Stimulated activated CD4-positive, alpha-beta T cell treated with anti-CD3 and anti-CD28 coated beads, Interleukin-1b, Interleukin-23, amount 100 ng/mL, for 4 hours (primary cell): Measurements from ENCODE around the gene ATG14.
"Not testable (repeated sequence)": the region's sequence is repeated elsewhere in the genome, so short reads cannot be mapped to it uniquely, and the experiment has no call there.

ENCODE experiments used
- DNase-seq, 2 donors: peaks; one replicate each; pipeline ENCODE4 v3.0.0-alpha.2; 2020; ENCODE audit warnings: low read depth in 2 of 2

ATG14 gene

DNA sequence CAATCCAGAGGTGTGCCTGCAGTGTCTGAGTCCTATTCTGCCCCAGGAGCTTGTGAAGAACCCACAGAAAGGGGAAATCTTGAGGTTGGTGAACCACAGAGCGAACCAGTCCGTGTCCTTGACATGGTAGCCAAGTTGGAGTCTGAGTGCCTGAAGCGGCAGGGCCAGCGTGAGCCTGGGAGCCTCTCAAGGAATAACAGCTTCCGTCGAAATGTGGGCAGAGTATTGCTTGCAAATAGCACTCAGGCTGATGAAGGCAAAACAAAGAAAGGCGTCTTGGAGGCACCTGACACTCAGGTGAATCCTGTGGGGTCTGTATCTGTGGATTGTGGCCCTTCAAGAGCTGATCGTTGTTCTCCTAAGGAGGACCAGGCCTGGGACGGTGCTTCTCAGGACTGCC is 60.5 kb downstream of the ATG14 start:
- DNase-seq = no peak

DNA sequence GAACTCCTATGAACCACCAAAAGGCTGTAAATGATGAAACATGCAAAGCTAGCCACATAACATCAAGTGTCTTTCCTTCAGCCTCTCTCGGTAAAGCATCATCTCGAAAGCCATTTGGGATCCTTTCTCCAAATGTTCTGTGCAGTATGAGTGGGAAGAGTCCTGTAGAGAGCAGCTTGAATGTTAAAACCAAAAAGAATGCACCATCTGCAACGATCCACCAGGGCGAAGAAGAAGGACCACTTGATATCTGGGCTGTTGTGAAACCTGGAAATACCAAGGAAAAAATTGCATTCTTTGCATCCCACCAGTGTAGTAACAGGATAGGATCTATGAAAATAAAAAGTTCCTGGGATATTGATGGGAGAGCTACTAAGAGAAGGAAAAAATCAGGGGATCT is 61.2 kb downstream of the ATG14 start:
- DNase-seq = no peak

DNA sequence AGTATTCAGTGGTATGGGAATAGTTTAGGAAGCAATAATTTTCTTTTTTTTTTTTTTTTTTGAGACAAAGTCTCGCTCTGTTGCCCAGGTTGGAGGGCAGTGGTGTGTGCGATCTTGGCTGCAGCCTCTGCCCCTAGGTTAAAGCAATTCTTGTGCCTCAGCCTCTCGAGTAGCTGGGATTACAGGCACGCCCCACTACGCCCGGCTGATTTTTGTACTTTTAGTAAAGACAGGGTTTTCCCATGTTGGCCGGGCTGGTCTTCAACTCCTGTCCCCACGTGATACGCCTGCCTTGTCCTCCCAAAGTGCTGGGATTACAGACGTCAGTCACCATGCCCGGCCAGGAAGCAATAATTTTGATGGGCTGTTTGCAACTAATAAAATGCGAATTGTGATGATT is 62.1 kb downstream of the ATG14 start:
- DNase-seq = no peak

DNA sequence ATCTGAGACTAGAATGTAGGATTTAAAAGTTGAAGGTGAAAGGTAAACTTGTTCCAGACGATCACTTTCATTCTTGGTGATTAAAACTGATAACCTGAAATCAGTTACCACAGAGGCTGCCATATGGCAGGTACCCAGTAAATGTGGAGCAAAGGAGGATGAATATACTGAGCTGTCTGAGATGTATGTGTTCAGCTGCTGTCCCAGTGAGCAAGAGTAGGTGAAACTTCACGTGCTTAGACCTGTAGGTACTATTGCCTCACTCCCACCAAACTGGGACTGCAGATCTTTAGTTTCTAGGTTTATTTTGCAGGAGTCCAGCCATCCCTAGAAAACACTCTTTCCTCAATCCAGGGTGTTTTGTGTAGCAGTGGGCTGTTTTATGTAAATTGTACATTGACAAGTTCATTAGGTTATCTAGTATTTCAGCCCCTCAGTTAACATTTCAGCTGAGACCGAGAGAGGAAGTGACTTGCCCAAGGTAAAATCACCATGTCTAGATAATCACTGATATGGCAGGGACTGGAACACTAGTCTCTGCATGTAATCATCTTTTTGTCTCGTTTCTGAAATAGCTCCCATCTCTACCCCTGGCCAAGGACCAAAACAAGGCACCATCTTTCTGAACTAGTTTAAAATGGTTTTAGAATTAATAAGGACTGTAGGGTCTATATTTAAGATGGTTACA is 62.7 kb downstream of the ATG14 start:
- DNase-seq = no peak

DNA sequence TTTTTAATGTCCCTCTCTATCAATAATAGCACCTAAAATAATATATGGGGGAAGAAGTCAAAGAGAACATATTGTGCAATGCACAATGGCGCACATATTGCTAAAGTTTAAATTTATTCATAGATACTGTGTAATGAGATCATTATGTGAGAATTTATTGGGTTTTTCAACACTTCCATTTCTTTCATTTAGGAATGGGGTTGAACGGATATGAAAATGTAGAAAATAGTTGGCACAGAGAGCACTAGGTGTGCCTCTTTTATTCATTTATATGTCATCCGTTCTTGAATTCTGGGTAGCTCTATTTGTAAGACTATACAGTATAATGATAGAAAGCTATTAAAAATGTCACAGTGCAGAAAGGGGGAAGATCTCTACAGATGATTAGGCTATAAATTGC is 63.9 kb downstream of the ATG14 start:
- no peak for DNase-seq

DNA sequence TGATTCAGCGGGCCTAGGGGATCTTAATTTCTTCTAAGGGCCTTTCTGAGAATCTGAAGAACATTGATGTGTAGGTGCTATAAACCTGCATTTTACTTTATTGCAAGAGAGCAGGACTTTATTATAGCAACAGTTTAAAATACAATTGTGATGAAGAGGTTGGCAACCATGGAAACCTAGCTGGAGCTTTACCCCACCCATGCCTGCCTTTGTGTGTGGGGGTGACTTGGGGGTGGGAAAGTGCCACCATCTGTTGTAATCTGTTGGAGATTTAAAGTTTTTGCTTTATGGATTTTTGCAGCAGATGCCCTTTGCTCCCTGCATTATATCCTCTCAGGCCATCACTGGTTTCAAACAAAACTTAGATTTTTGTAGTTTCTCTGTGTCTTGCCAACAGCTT is 64.6 kb downstream of the ATG14 start:
- DNase-seq = no peak

DNA sequence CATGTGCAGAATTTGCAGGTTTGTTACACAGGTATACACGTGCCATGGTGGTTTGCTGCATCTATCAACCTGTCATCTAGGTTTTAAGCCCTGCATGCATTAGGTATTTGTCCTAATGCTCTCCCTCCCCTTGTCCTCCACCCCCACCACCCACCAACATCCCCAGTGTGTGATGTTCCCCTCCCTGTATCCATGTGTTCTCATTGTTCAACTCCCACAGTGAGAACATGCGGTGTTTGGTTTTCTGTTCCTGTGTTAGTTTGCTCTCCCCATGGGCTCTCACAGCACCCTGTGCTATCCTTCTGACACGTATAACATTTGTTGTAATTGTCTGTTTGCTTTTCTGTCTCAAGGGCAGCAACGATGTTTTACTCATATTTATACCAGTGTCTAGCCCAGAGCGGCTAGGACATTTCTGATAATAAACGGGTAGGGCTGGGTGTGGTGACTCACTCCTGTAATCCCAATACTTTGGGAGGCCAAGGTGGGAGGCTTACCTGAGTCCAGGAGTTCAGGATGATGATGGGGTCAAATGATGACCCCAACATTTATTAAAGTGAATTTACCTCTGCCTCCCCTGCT is 67.0 kb downstream of the ATG14 start:
- not testable (repeated sequence) for DNase-seq

DNA sequence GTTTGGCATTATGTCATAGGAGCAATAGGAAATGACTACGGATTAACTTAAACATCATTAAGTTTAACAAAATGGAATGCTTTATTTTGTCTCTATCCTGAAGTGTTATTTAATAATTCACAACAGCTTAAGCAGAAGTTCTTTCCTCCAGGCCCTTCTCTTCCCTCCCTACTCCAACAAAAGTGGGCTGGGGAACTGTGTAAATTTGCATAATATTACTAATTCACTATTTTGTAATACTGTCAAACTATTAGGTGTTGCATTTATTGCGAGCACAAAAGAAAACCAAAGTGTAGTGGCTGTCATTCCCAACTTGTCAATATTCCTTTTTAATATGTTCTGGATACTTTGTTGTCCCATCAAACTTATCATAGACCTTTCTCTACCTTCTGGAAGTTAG is 69.8 kb downstream of the ATG14 start:
- DNase-seq = no peak

DNA sequence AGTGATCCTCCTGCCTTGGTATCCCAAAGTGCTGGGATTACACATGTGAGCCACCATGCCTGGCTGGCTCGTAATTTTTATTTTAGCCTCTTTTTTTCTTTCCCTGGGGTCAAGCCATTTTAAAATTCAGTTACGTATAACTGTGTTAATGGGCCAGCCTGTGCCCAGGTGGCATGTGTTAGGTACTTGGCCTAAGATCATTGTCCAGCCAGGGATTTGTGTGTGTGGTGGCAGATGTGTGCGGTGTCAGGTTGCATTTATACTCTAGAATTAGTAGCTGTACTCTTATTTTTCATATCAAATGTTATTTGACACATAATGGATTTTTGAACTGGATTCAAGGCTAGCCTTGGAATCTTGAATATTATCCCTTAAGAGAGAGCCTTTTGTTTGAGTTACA is 71.1 kb downstream of the ATG14 start:
- no peak for DNase-seq

DNA sequence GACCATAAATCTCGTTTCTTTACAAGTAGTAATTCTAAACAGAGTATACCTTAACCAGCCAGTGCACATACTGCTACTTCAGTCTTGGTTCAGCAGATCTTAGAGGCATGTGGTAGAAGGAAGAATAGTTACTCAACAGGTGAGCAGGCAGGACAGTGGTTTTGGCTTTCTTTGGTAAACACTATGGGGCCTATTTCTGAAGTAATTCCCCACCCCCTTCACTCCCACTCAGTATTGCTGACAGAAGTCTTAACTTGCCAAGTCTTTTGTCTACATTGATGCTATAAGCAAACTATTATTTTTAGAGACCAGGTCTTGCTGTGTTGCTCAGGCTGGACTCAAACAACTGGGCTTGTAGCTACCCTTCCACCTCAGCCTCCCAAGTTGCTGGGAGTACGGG is 71.9 kb downstream of the ATG14 start:
- no peak for DNase-seq

DNA sequence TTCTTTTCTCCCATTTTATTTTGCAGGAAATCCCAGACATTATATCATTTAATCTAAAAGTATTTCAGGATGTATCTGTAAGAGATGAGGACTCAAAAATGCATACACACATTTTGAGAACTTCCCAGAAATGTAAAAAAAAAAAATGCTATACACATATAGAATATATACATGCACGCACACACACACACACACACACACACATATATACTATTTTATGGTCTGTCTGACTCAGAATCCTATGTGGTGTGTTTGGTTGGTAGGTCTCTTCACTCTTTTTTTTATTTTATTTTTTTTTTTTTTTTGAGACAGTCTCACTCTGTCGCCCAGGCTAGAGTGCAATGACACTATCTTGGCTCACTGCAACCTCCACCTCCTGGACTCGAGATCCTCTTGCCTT is 74.9 kb downstream of the ATG14 start:
- DNase-seq = no peak

DNA sequence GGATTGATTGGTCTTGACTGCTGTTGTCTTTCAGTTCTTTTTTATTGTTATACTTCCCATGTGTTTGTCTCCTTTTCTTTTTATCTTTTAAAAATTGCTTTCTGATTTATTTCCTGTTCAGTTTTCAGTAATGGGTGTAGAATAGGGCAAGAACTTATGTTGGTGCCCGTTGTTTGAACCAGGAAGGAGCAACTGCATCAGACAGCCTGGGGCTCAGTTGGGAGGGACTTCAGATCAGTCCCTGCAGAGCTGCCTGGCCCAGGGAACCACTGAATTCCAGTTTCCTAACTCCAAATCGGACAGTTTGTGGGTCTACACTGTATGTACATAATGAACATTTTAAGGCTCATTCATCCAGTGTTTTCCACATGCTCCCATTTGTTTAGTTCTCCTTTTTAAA is 75.5 kb downstream of the ATG14 start:
- DNase-seq = no peak

DNA sequence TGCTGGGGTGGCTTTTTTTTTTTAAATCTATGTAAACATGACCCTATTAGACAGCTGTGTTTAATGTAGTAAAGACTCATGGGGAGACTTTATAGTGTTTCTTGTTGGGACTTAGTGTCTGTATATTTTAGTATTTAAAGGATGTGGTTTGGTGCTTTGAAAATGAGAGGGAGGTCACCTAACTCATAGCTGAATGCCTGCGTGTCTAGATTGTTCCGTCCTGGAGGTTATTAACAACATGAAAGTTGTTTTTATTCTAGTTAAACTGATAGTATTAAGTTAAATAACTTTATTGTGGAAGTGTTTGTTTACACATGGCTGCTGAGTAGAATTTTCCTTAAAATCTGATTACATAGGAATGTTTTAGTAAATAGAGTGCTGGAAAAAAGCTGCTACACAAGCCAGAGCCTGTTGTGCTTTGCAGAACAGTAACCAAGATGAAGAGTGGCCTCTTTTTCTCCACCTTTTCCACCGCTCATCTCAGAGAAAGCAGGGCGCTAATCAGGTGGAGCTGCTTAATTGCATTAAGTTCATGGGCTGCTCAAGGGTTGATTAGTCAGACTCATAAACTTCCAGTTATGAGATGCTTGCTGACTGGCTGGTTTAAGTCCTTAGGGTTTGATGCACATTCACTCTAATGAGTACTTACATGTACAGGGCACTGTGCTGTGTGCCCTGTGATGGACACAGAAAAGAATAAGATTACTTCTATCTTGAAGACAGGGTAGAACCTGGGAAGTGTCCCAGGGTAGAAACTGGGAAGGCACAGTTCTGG is 77.7 kb downstream of the ATG14 start:
- no peak for DNase-seq

DNA sequence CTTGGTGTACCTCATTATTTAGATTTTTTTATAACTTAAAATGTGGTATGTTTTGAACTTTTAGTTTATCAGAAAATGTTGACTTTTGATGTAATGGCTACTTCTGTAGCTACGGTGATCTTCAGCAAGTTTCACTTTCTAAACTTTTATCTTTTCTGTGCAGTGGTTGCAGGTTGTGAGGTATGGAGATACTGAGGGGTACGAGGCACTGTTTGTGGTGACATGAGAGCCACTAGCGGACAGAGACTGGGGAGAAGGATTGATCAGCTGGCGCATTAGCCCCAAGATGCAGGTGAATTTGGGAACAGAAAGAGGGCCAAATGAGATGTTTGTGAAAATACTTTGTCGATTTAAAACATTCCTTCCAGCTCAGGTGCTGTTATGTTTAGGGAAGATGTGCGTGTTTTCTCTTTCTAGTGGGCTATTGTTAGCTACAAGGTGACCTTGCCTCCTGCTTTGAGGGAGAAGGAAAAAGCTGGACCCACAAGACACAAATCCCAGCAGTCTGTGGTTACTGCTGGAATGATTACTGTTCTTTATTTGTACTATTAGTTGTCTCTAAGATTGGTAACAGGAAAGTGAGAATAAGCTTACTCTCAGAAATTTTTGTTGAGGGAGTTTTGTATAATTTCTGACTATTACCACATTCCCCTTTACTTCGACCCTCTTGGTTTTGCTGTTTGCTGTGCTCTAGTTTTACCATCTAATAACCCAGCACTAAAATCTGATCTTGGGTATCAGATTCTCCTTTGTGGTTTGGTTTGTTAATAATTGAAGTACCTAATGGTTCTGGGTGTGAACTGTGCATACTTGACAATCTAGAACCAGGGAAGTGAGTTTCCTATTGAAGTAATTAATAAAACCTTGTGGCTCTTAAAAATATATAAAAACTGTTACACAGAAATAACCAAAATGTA is 78.7 kb downstream of the ATG14 start:
- no peak for DNase-seq

DNA sequence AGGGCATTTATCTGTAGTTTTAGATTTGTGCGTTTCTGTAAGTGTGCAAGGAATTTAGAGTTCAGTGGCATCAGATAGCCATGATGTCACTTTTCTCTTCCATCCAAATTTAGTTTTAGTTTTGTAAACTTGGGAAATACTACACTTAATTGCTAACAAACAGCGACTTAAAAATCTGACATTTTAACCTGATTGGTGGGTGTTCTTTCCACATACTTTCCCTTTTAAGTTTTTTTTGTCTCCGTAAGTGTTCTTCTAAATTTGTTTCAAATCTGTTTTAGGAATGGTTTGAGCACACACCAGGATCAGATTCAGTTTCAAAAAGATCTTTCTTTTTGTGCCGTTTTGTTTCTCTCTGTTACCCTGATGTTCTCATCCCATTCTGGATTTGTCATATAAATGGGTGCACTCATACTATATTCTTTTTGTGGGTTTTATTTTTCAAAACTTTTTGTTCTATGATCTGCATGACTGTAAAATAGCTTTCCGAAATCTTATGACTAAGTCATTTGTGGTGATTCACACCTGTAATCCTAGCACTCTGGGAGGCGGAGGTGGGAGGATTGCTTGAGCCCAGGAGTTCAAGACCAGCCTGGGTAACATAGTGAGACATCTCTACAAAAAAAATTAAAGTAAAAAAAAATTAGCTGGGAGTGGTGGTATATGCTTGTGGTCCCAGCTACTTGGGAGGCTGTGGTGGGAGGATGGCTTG is 81.5 kb downstream of the ATG14 start:
- peak in 1 of 2 donors; percentile 17 for DNase-seq

DNA sequence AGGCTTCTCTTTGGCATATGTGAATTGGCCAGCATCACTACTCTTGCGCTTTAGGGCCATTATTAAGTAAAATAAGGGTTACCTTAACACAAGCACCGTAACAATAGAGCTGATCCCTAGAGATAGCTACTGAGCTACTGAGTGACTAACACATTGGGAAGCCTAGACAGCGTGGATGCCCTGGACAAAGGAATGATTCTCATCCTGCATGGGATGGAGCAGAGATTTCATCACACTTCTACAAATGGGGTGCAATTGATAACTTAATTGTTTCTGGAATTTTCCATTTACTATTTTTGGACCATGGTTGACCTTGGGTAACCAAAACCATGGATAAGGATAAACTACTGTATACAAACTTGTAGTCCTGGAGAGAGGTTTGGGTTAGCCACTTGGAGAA is 83.3 kb downstream of the ATG14 start:
- no peak for DNase-seq

DNA sequence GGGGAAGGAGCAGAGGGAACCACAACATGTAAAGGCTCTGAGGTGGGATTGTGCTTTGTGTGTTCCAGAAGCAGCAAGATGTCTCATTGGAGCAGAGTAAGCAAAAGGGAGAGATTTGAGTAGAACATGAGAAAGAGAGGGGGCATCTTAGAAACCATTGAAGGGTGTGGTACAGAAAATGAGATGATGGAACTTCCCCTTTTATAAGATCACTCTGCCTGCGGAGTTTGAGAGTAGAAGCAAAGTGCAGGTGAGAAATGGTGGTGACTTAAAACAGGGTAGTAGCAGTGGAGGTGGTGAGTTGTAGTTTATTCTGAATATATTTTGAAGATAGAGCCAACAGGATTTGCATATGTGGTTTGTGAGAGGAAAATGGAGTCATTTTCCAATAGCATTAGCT is 84.5 kb downstream of the ATG14 start:
- no peak for DNase-seq

DNA sequence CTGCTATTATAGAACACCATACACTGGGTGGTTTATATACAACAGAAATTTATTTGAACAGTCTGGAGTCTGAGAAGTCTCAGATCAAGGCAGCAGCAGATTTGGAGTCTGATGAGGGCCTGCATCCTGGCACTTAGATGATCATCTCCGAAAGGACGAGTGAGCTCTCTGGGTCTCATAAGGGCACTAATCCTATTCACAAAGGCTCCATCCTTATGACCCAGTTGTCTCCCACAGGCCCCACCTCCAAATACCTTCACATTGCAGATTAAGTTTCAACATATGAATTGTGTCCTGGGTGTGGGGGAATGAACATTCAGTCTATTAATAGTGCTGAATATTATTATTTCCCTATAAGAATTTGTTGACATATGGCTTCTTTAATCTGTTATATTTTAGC is 86.8 kb downstream of the ATG14 start:
- no peak for DNase-seq

DNA sequence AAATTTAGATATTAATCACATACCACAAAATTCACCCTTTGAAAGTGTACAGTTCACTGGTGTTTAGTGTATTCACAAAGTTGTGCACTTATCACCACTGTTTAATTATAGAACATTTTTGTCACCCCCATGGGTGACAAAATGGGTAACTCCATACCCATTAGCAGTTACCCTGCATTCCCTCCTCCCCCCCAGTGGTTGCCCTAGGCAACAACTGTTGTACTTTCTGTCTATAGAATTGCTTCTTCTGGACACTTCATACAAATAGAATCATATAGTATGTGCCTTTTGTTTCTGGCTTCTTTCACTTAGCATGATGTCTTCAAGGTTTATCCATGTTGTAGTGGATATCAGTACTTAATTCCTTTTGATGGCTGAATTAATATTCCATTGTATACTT is 87.7 kb downstream of the ATG14 start:
- no peak for DNase-seq

DNA sequence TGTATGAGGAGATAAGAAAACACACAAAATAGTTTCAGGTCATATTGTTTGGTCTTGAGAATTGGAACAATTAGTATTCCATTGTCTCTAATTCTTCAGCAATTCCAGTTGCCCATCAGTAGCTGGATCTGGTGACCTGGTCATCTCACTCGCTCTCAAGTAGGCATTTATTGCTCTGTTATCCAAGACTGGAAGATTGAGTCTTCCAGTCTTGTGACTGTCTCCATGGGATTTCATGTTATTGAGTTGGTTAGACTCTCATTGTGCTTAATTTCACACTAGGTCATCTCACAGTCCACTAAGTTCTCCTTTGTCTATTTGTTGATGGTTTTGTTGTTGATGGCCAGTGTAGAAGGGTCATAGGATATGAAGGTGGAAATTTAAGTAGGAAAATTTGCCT is 92.9 kb downstream of the ATG14 start:
- DNase-seq = no peak

DNA sequence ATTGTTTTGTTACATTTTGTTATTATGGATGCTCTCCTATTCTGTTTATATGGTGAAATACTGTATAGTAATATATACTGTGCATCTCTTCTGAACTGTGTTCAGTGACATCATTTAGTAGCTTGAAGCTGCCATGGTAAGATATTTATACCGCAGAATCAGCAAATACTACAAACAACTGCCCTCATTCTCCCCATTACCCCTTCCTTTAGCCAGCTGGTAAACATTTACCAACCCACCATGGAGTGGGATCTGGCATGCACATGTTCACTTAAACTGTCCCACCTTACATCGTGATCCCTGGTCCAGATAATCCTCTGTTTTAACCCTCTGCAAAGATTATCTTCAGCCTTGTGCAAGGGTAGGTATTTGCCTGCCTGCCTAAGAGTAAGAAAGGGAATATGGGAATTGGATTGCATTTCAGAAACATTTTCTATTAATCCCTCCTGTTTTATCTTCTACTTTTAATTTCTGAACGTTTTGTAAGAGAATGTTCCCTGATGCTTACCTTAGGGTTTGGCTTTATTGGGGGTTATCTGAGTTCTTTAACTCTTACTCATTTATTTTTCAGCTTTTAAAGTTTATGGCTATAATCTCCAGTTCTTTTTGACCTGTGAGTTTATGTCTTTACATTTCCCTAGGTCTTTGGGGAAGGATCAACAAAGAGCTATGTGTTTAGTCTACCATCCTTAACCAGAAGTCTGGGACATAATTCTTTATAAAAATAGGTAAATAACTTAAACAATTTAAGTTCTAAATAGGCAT is 93.9 kb downstream of the ATG14 start:
- no peak for DNase-seq
